ENCODE measurements around the gene C9orf78. TPM values are rescaled to one million over a fixed set of nuclear protein-coding genes. Genes with fewer than 3 reads are reported as not detected.

The C9orf78 gene
- 40.6 and 47.7 TPM in 2 replicates for total RNA-seq (2021; fragmentation: NEBNext Ultra II Directional; extraction: Animal tissue kit (Norgen Biotek cat#: 25700))
- 16.7 and 17.4 TPM in 2 replicates for polyA plus RNA-seq (2011; rRNA removed)
- 41.3 TPM for polyA plus RNA-seq (2011; cell fraction: cytosol; rRNA removed)
- 7.4 TPM for polyA plus RNA-seq (2011; cell fraction: nucleus; rRNA removed)
- 50.4 to 64.0 TPM (median 54.5 TPM) in 4 replicates for polyA plus RNA-seq (2012, experiment 1 of 2)
- 10.5 TPM for polyA plus RNA-seq (2012, experiment 2 of 2)
- polyA plus RNA-seq (2013, experiment 1 of 2): 32.3 TPM
- polyA plus RNA-seq (2013, experiment 2 of 2): 35.3 TPM
- polyA minus RNA-seq (2011; rRNA and poly(A)+ RNA removed): 5.0 and 8.7 TPM in 2 replicates
- 17.6 TPM for polyA minus RNA-seq (2011; cell fraction: cytosol; rRNA and poly(A)+ RNA removed)
- polyA minus RNA-seq (2011; cell fraction: nucleus; rRNA and poly(A)+ RNA removed): 6.8 TPM
- long read RNA-seq, experiment 1, partial matches to known transcripts: 22 of 31 reads
- long read RNA-seq, experiment 1, other reads (novel, unspliced or antisense): 5 of 31 reads
- long read RNA-seq, experiment 2, transcript C9orf78-201 (9 exons, 1,795 nt): major isoform, 62 of 91 reads
- long read RNA-seq, experiment 2, partial matches to known transcripts: 16 of 91 reads
- long read RNA-seq, experiment 2, other reads (novel, unspliced or antisense): 13 of 91 reads

DNA sequence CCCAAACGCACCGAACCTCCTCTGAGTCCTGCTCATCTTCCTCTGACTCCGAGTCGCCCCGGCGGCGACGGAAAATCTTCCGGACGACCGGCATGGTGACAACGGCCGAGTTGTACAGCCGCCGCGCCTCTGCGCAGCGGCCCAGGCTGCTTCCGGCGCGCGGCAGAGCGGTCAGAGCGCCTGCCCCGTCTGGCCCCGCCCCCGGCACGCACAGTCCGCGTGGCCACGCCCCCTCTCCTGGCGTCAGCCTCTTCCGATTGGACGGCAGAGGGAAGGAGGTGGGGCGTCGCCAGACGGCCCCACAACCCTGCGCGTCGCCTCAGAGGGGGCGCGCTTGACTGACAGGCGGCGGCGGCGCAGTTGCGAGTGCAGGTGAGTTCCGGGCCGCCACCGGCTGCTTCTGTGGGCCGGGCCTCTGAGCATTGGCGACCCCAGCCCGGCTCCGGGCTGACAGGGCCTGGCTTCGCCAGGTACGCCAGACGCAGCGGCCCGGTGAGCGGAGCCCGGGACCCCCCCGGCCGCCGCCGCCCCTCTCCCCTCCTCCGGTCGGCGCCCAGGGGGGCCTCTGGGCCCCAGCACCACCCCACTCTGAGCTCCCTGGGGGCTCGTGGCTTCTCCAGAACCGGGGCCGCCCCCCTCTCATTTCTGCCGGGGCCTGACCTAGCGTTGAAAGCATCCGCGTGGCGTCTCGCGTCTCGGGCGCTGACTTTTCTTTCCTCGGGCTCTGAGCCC lies at the start of gene C9orf78, which contains the start of gene USP20:
TSS of gene C9orf78 (minus strand) at position 148 of the 732 bp plus-strand sequence. CDS start at position 94, 54 bp downstream.
TSS of gene USP20 (plus strand) at position 331 of the 732 bp plus-strand sequence. CDS start 17,098 bp downstream, outside the sequence.
- Histone ChIP-seq H3K36me3 (ENCODE audit: control insufficient read depth in 2 of 4, insufficient read depth in 4 of 4, low read length in 3 of 4) (peaks cover 5 to 15% (median 11%) of the 10 kb centered on the region in 4 experiments; a peak in 7 of 8 replicates), H3K23ac (ENCODE audit: insufficient read length) (no peak within 1 kb of the TSS), H4K5ac (ENCODE audit: insufficient read length, low read depth, low read length) (no peak within 1 kb of the TSS), H3K56ac (replicated peaks; ENCODE audit: insufficient read length, low read depth, low read length) (peak within 1 kb of the TSS; percentile 60), H3K4me2 (ENCODE audit: insufficient read depth in 1 of 2, low read depth in 2 of 2, low read length in 2 of 2) (peak within 1 kb of the TSS; percentile 87 to 97), H3K79me1 (ENCODE audit: low read depth, low read length) (peaks cover 6% of the 10 kb centered on the region), H3K79me2 (ENCODE audit: control insufficient read depth in 1 of 2, insufficient read depth in 2 of 2, low read length in 2 of 2) (peaks cover 0 to 12% of the 10 kb centered on the region in 2 experiments; a peak in 2 of 4 replicates), H3K27ac (ENCODE audit: low read depth, low read length) (no peak within 1 kb of the TSS), H4K20me1 (replicated peaks in 1 of 2; ENCODE audit: control insufficient read depth in 1 of 2, insufficient read depth in 2 of 2, low read length in 2 of 2) (peaks cover 0 to 3% of the 10 kb centered on the region in 2 experiments), H2AK5ac (ENCODE audit: low read depth, low read length) (no peak within 1 kb of the TSS), H4K91ac (replicated peaks; ENCODE audit: insufficient read length, low read length) (peak within 1 kb of the TSS; percentile 17), H3K4me1 (replicated peaks in 1 of 4; ENCODE audit: control insufficient read depth in 3 of 4, insufficient read depth in 4 of 4, low read length in 3 of 4) (peaks cover 5 to 14% (median 9%) of the 10 kb centered on the region in 4 experiments; a peak in 6 of 7 replicates), H3K14ac (ENCODE audit: insufficient read length) (no peak within 1 kb of the TSS), H3K27me3 (replicated peaks in 1 of 4; ENCODE audit: control insufficient read depth in 3 of 4, extremely low read depth in 1 of 4, insufficient read depth in 3 of 4, low read length in 3 of 4) (no peaks in the 10 kb centered on the region; a peak in 1 of 7 replicates), H2BK12ac (ENCODE audit: low read depth, low read length) (no peak within 1 kb of the TSS), H2BK15ac (ENCODE audit: low read length) (no peak within 1 kb of the TSS), H3K4me3 (ENCODE audit: extremely low read depth in 1 of 4, insufficient read depth in 2 of 4, low read depth in 3 of 4, low read length in 4 of 4) (peak within 1 kb of the TSS; percentile 80 to 100 (median 99)), H3K23me2 (ENCODE audit: low read depth, low read length) (peaks cover 6% of the 10 kb centered on the region), H3K9me3 (ENCODE audit: insufficient read depth in 2 of 2, low read depth in 1 of 2, low read length in 1 of 2) (no peaks in the 10 kb centered on the region), H2BK120ac (replicated peaks; ENCODE audit: low read depth, low read length) (no peak within 1 kb of the TSS), H2BK5ac (ENCODE audit: low read depth, low read length) (no peak within 1 kb of the TSS), H3K18ac (ENCODE audit: extremely low read depth, low read length) (no peak within 1 kb of the TSS), H4K8ac (ENCODE audit: extremely low read depth, insufficient read depth, low read length) (peak within 1 kb of the TSS; percentile 90; the same call in 1 of the 2 replicates), H3K9ac (replicated peaks in 1 of 4; ENCODE audit: extremely low read depth in 1 of 4, low read depth in 3 of 4, low read length in 3 of 4) (peak within 1 kb of the TSS; percentile 54 to 73 (median 70)), H2BK20ac (ENCODE audit: low read length) (no peak within 1 kb of the TSS), H3K4ac (replicated peaks; ENCODE audit: insufficient read length, low read depth, low read length) (no peak within 1 kb of the TSS), H2AFZ (ENCODE audit: low read length) (peak within 1 kb of the TSS; percentile 47; the same call in 1 of the 2 replicates)
- POLR2A ChIA-PET (ENCODE audit: partially characterized antibody): interaction anchor here (0.6 to 1.6 kb wide), 5 partner anchors 9 to 23 kb away, joined by 3 to 6 read pairs (median 3); partner anchors contain the start of gene TOR1A
- no peak for FAIRE-seq
- CTCF ChIA-PET (ENCODE audit: partially characterized antibody): interaction anchor here (0.8 to 1.1 kb wide), 3 partner anchors 13 to 122 kb away, joined by 3 read pairs; no protein-coding TSS in a partner anchor
- peak; percentile 93 to 96 for DNase-seq (ENCODE audit: low read depth in 1 of 2, low spot score in 2 of 2)
- WGBS, 2 experiments (ENCODE audit: extremely low coverage in 1 of 2, insufficient coverage in 1 of 2, insufficient read length in 1 of 2, insufficient replicate concordance in 2 of 2, low coverage in 1 of 2, low lambda C conversion rate in 2 of 2, missing lambda C conversion rate in 1 of 2): 2% methylated on average over 57 of the region's 81 CpGs; no CpG with 5 or more reads in 1 of the 2 experiments
- TF ChIP-seq SIN3A (conservative IDR thresholded peaks at IDR 0.05 in 1 of 2, IDR thresholded peaks at IDR 0.05 in 1 of 2; ENCODE audit: low read depth in 1 of 2, low read length in 2 of 2) (peak; percentile 79 to 99; a peak in 3 of 4 replicates), SP4 (IDR thresholded peaks at IDR 0.05; ENCODE audit: low read length) (peak; percentile 80), SP1 (IDR thresholded peaks at IDR 0.05; ENCODE audit: low read depth, low read length) (peak; percentile 73; the same call in 1 of the 2 replicates), CHD1 (IDR thresholded peaks at IDR 0.05; ENCODE audit: low read depth, low read length) (no peak), SRF (IDR thresholded peaks at IDR 0.05; ENCODE audit: low read depth, low read length) (peak; percentile 77), BCL11A (IDR thresholded peaks at IDR 0.05; ENCODE audit: low read depth in 2 of 2, low read length in 2 of 2) (no peak), POLR2A (IDR thresholded peaks at IDR 0.05; ENCODE audit: control extremely low read depth in 1 of 2, low read depth in 2 of 2, low read length in 2 of 2) (peak; percentile 32 to 91), TAF1 (IDR thresholded peaks at IDR 0.05; ENCODE audit: low read depth, low read length) (peak; percentile 87)
- TF ChIP-seq, protein P1, sequence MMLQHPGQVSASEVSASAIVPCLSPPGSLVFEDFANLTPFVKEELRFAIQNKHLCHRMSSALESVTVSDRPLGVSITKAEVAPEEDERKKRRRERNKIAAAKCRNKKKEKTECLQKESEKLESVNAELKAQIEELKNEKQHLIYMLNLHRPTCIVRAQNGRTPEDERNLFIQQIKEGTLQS (IDR thresholded peaks at IDR 0.05; ENCODE audit: insufficient read depth, low read depth, low read length): peak; percentile 61; the same call in 1 of the 2 replicates
